K562 (cell line): ENCODE results near the gene FAM83G. TPM values are rescaled to one million over a fixed set of nuclear protein-coding genes. Genes with fewer than 3 reads are reported as not detected.
A peak's percentile ranks its signal among the peaks of the same experiment; 100 is the strongest.

Experiments used
- ATAC-seq: fragments of 200-7000 bp; cut with Tn5 transposase; 3 replicates; pipeline ENCODE4 v1.9.1; 2020; ENCODE audit warnings: moderate library complexity
- BruUV-seq: library from RNA; stranded (reverse); fragments of 400-500 nt; replicated peaks from 2 replicates; lab custom pipeline; 2021; lab: Mats Ljungman, UMichigan
- CTCF ChIA-PET: fragments of 300-600 bp; formaldehyde crosslinking; extraction: SDS; loops from one replicate; lab custom pipeline; 2021; ENCODE audit warnings: low intra/inter-chr PET ratio; lab: Yijun Ruan, JAX
- POLR2A ChIA-PET: fragments of 300-600, 350-650 bp; sonication (Branson Sonifier 250); formaldehyde crosslinking; extraction: SDS; loops from one replicate; lab custom pipeline; 2021; ENCODE audit warnings: antibody characterized with exemption, inconsistent platforms; lab: Yijun Ruan, JAX
- DNase-seq, 4 experiments: peaks; one replicate each; pipeline versions ENCODE4 v3.0.0 to v3.0.0-alpha.2; 2011 to 2018; ENCODE audit warnings: low spot score in 3 of 4, mixed read lengths in 3 of 4; ENCODE audit errors: extremely low read depth in 1 of 4
- FAIRE-seq: peaks from 2 replicates; lab custom pipeline; 2011; peaks lifted over from hg19 to GRCh38; lab: Jason Lieb, UNC
- H2AFZ ChIP-seq: 2 replicates; pipeline ENCODE4 v1.6.0; 2011; ENCODE audit warnings: low read depth, low read length, control low read depth, inconsistent platforms
- H3K27ac ChIP-seq: fragments of 200-600 bp; 3 replicates; pipeline ENCODE4 v1.8.0; 2011; ENCODE audit warnings: low read depth, mild to moderate bottlenecking, control low read depth, inconsistent platforms, low read length, moderate library complexity, mixed read lengths; ENCODE audit errors: extremely low read depth
- H3K27me3 ChIP-seq, 2 experiments: fragments of 300-600 bp in 1 of 2; 2 replicates in 1 of 2; 3 replicates in 1 of 2; pipeline versions ENCODE4 v1.6.0 to v1.8.0; 2011; ENCODE audit warnings: inconsistent platforms in 2 of 2, low read length in 2 of 2, mild to moderate bottlenecking in 1 of 2, mixed read lengths in 1 of 2, moderate library complexity in 1 of 2; ENCODE audit not compliant: control insufficient read depth in 2 of 2, insufficient read depth in 2 of 2
- H3K36me3 ChIP-seq: fragments of 300-600 bp; 3 replicates; pipeline ENCODE4 v1.8.0; 2011; ENCODE audit warnings: mild to moderate bottlenecking, low read length, inconsistent platforms; ENCODE audit not compliant: control insufficient read depth, insufficient read depth
- H3K4me1 ChIP-seq, 2 experiments: fragments of 200-600 bp in 1 of 2; replicated peaks in 1 of 2; 2 replicates in 1 of 2; 3 replicates in 1 of 2; pipeline versions ENCODE4 v1.5.1 to v1.8.0; 2011; ENCODE audit warnings: inconsistent platforms in 2 of 2, low read length in 2 of 2, mild to moderate bottlenecking in 1 of 2, mixed read lengths in 1 of 2, moderate library complexity in 1 of 2; ENCODE audit not compliant: control insufficient read depth in 2 of 2, insufficient read depth in 2 of 2
- H3K4me2 ChIP-seq: 2 replicates; pipeline ENCODE4 v1.6.1; 2011; ENCODE audit warnings: low read length, control low read depth, inconsistent platforms, mixed read lengths; ENCODE audit not compliant: insufficient read depth
- H3K4me3 ChIP-seq: fragments of 200-600 bp; sonication (generic), shearing (Covaris generic); 2 replicates; pipeline ENCODE4 v1.5.1; 2016; ENCODE audit warnings: control low read depth, inconsistent platforms
- H3K79me2 ChIP-seq: fragments of 200-600 bp; 3 replicates; pipeline ENCODE4 v1.8.0; 2011; ENCODE audit warnings: low read length, inconsistent platforms; ENCODE audit not compliant: control insufficient read depth, insufficient read depth
- H3K9ac ChIP-seq, 2 experiments: 2 replicates each; pipeline versions ENCODE4 v1.6.0 to v1.6.1; 2011; ENCODE audit warnings: low read depth in 2 of 2, low read length in 2 of 2, control low read depth in 1 of 2, inconsistent platforms in 1 of 2, mild to moderate bottlenecking in 1 of 2, mixed read lengths in 1 of 2; ENCODE audit not compliant: insufficient read depth in 1 of 2
- H3K9me1 ChIP-seq: one replicate; pipeline ENCODE4 v1.6.0; 2011; ENCODE audit warnings: inconsistent platforms, mild to moderate bottlenecking, low read length, moderate library complexity; ENCODE audit not compliant: control insufficient read depth, insufficient read depth
- H3K9me3 ChIP-seq: replicated peaks from 2 replicates; pipeline ENCODE4 v1.5.1; 2011; ENCODE audit warnings: low read depth, low read length, inconsistent platforms; ENCODE audit not compliant: control insufficient read depth, insufficient read depth
- H4K20me1 ChIP-seq: replicated peaks from 2 replicates; pipeline ENCODE4 v1.6.1; 2011; ENCODE audit warnings: low read length, inconsistent platforms, mixed read lengths; ENCODE audit not compliant: control insufficient read depth, insufficient read depth
- BHLHE40 ChIP-seq: IDR thresholded peaks from 2 replicates; pipeline ENCODE4 v1.6.1; 2011; ENCODE audit warnings: low read length, improper control_type of control experiment
- ELF1 ChIP-seq: fragments of 200-800 bp; sonication (Bioruptor generic); IDR thresholded peaks from 2 replicates; pipeline ENCODE4 v1.6.1; 2016; ENCODE audit warnings: missing genetic modification characterization, missing compliant biosample characterization
- FOXA3 ChIP-seq, 2 experiments: fragments of 450-650 bp in 1 of 2; sonication (generic) in 1 of 2; formaldehyde crosslinking; IDR thresholded peaks in 1 of 2; conservative IDR thresholded peaks in 1 of 2; 2 replicates each; pipeline versions ENCODE4 v1.4.0 to v1.8.0; 2020 to 2022; ENCODE audit warnings: mild to moderate bottlenecking in 2 of 2, missing genetic modification reagents in 1 of 2
- HNRNPH1 ChIP-seq: fragments of 200-400 bp; formaldehyde crosslinking; optimal IDR thresholded peaks from 2 replicates; pipeline ENCODE3; 2017; ENCODE audit warnings: low read depth, mild to moderate bottlenecking, low read length, moderate library complexity
- JUND ChIP-seq, 2 experiments: IDR thresholded peaks; 2 replicates in 1 of 2; 3 replicates in 1 of 2; pipeline ENCODE4 v1.6.1; 2011; ENCODE audit warnings: borderline replicate concordance in 2 of 2, low read depth in 2 of 2, low read length in 2 of 2, improper control_type of control experiment in 1 of 2, missing biosample characterization in 1 of 2, missing genetic modification characterization in 1 of 2, missing genetic modification reagents in 1 of 2
- MEF2D ChIP-seq: conservative IDR thresholded peaks from 2 replicates; pipeline ENCODE4 v1.6.1; 2016; ENCODE audit warnings: low read depth, missing genetic modification characterization, missing compliant biosample characterization
- MEIS2 ChIP-seq: fragments of 450-650 bp; IDR thresholded peaks from 2 replicates; pipeline ENCODE4 v1.6.1; 2014; ENCODE audit warnings: mild to moderate bottlenecking; ENCODE audit not compliant: partially characterized antibody
- POLR2G ChIP-seq: fragments of 200-400 bp; formaldehyde crosslinking; IDR thresholded peaks from 2 replicates; pipeline ENCODE4 v1.6.1; 2017; ENCODE audit warnings: low read depth, mild to moderate bottlenecking, antibody characterized with exemption, low read length, moderate library complexity
- RBFOX2 ChIP-seq: fragments of 200-400 bp; formaldehyde crosslinking; IDR thresholded peaks from 2 replicates; pipeline ENCODE4 v1.6.1; 2017; ENCODE audit warnings: low read depth, mild to moderate bottlenecking, low read length, moderate library complexity
- RBM22 ChIP-seq: fragments of 200-400 bp; formaldehyde crosslinking; IDR thresholded peaks from 2 replicates; pipeline ENCODE4 v1.6.1; 2018; ENCODE audit warnings: low read length, low read depth; ENCODE audit not compliant: poor library complexity, severe bottlenecking
- SMARCE1 ChIP-seq: fragments of 450-650 bp; IDR thresholded peaks from 2 replicates; pipeline ENCODE4 v1.7.1; 2016; ENCODE audit warnings: mild to moderate bottlenecking
- SPI1 ChIP-seq: IDR thresholded peaks from 2 replicates; pipeline ENCODE4 v1.6.1; 2011; ENCODE audit warnings: low read depth, low read length, control low read depth, borderline replicate concordance
- XRCC3 ChIP-seq: fragments of 450-650 bp; IDR thresholded peaks from 2 replicates; pipeline ENCODE4 v1.6.1; 2017; ENCODE audit warnings: mild to moderate bottlenecking, moderate library complexity
- ZNF143 ChIP-seq: sonication (generic); formaldehyde crosslinking; IDR thresholded peaks from 2 replicates; pipeline ENCODE4 v1.9.0; 2022; ENCODE audit warnings: mild to moderate bottlenecking, missing genetic modification reagents
- ZNF584 ChIP-seq: fragments of 200-800 bp; sonication (Bioruptor generic); IDR thresholded peaks from 2 replicates; pipeline ENCODE4 v1.6.1; 2016; ENCODE audit warnings: low read depth, mild to moderate bottlenecking, missing genetic modification characterization, missing compliant biosample characterization
- WGBS: fragments of 100-300 bp; shearing (Covaris generic); methylation state at CpG from one replicate; pipeline ENCODE4 v1.1.6; 2016; ENCODE audit warnings: low coverage, mixed read lengths; ENCODE audit not compliant: insufficient coverage; ENCODE audit errors: missing lambda C conversion rate; 5-methylcytosine and 5-hydroxymethylcytosine counted together
- in situ Hi-C: fragments of 300-500 bp; cut with MboI; formaldehyde crosslinking; loops from 4 replicates; pipeline ENCODE4 v1.15.0; 2018; ENCODE audit warnings: inconsistent platforms, mixed read lengths
- intact Hi-C: fragments of 100-400 bp; cut with micrococcal nuclease; formaldehyde crosslinking; loops from 2 replicates; pipeline ENCODE4 v1.14.2; 2022
- polyA plus RNA-seq, 8 experiments: library from polyadenylated mRNA; depleted of rRNA in 4 of 8; stranded (reverse) in 5 of 8; unstranded in 3 of 8; fragments of >200 nt; fragmentation: Nextera tagmentation in 2 of 8; fragmentation: Illumina TruSeq in 1 of 8; extraction: Ambion mirVana in 2 of 8; extraction: Trizol in 1 of 8; gene quantifications; 2 replicates each; pipeline versions ENCODE4 v1.2.1 to v1.2.3, GENCODE V29; 2011 to 2014; ENCODE audit warnings: inconsistent platforms in 1 of 8, missing spikeins in 1 of 8
- total RNA-seq, 7 experiments: library from RNA; depleted of rRNA in 6 of 7; stranded (reverse); fragments of >200 nt in 6 of 7; fragmentation: Illumina TruSeq in 2 of 7; extraction: Trizol in 2 of 7; gene quantifications; 2 replicates each; pipeline versions ENCODE4 v1.2.1 to v1.2.3, GENCODE V29; 2011 to 2021; ENCODE audit warnings: low replicate concordance in 1 of 7
- TF ChIP-seq, protein P1 (sequence below): fragments of 250-450 bp; sonication (Bioruptor Pico); IDR thresholded peaks from 2 replicates; pipeline ENCODE4 v1.8.0; 2022; ENCODE audit warnings: moderate library complexity, mild to moderate bottlenecking, inconsistent platforms
- TF ChIP-seq, protein P2 (sequence below): sonication (generic); formaldehyde crosslinking; IDR thresholded peaks from 2 replicates; pipeline ENCODE4 v1.8.0; 2023; ENCODE audit warnings: mild to moderate bottlenecking, missing genetic modification reagents

The FAM83G gene
- total and polyA plus RNA-seq, 9 of the 15 experiments (the other 6 are each of a cell fraction or from before 2014, with no cell fraction given), result 0.04 to 10.3 (median 4.5) TPM; not detected in 1

DNA sequence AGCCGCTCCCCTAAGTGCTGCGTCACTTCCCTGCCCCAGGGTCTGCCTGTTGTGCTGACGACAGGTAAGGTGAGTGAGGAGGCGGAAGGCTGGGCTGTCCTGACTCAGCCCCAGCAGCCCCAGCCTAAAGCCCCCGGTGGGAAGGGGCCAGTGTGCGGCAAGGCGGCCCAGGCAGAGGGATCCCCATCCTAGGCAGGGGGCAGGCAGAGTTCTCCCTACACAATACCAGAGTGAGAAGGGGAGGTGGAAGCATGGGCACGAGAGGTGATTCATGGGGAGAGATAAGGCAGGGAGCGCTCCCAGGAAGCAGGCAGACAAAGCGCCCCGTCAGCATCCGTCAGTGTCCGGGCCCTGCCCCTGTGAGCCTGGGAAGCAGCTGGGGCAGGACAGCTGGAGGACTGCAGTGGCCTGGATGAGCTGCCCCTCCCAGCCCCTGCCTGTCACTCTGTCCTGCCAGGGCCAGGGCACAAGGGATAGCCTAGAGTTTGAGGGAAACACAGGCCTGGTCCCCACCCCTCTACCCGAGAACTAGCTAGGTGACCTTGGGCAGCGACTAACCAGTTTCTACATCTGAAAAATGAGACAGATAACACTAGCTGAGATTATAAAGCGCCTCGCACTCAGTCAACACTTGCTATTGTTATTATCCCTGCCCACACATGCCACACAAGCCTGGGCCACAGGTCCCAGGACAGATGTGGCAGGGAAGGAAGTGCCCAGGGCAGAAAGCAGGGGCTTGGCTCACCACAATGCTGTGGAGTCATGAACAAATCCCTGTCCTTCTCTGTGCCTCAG is 3.8 kb downstream of the FAM83G start:
- Histone ChIP-seq H3K9ac (peak overlapping the region in 1 of 2 experiments; percentile 45; a peak in 1 of 4 replicates), H3K27me3 (no peaks in the 10 kb centered on the region), H2AFZ (no peak overlapping the region), H3K36me3 (peaks cover 29% of the 10 kb centered on the region; the same call in 2 of the 3 replicates), H3K9me3 (no peaks in the 10 kb centered on the region), H3K9me1 (peaks cover 3% of the 10 kb centered on the region), H3K4me2 (no peak overlapping the region), H4K20me1 (peaks cover 28% of the 10 kb centered on the region), H3K79me2 (peaks cover 13% of the 10 kb centered on the region; the same call in 2 of the 3 replicates), H3K4me3 (no peak overlapping the region), H3K27ac (no peak overlapping the region), H3K4me1 (peaks cover 32 to 66% of the 10 kb centered on the region in 2 experiments)
- FAIRE-seq, result no peak
- BruUV-seq, result no TSS peak
- intact Hi-C loops, result no loop called here
- CTCF ChIA-PET, result no interaction called here
- peak; percentile 22 to 32 (median 27) for DNase-seq
- WGBS, result 64% methylated on average over 10 of the region's 17 CpGs
- ATAC-seq, result no peak; the same call in 2 of the 3 replicates
- POLR2A ChIA-PET, result interaction anchor here (0.6 to 1.1 kb wide), 4 partner anchors 13 to 40 kb away, joined by 3 to 4 read pairs (median 4); no protein-coding TSS in a partner anchor
- in situ Hi-C loops, result no loop called here
- TF ChIP-seq ZNF584 (CRISPR knock-in tag) (no peak), XRCC3 (no peak), FOXA3 (CRISPR knock-in tag; conservative IDR thresholded peaks at IDR 0.05 in 1 of 2, IDR thresholded peaks at IDR 0.05 in 1 of 2) (no peak), MEIS2 (no peak), MEF2D (tag) (no peak), ZNF143 (CRISPR knock-in tag) (no peak), ELF1 (no peak), POLR2G (peak; percentile 23; the same call in 1 of the 2 replicates), BHLHE40 (peak; percentile 89), SMARCE1 (no peak), RBFOX2 (peak; percentile 14; the same call in 1 of the 2 replicates), HNRNPH1 (no peak), JUND (IDR thresholded peaks at IDR 0.05; ENCODE audit: borderline replicate concordance, low read depth, low read length) (peak; percentile 68; the same call in 1 of the 2 replicates), JUND (tag; IDR thresholded peaks at IDR 0.05; ENCODE audit: borderline replicate concordance, low read depth, low read length) (no peak), SPI1 (no peak), RBM22 (no peak)
- TF ChIP-seq, protein P1, sequence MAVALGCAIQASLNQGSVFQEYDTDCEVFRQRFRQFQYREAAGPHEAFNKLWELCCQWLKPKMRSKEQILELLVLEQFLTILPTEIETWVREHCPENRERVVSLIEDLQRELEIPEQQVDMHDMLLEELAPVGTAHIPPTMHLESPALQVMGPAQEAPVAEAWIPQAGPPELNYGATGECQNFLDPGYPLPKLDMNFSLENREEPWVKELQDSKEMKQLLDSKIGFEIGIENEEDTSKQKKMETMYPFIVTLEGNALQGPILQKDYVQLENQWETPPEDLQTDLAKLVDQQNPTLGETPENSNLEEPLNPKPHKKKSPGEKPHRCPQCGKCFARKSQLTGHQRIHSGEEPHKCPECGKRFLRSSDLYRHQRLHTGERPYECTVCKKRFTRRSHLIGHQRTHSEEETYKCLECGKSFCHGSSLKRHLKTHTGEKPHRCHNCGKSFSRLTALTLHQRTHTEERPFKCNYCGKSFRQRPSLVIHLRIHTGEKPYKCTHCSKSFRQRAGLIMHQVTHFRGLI (CRISPR knock-in tag), result no peak
- TF ChIP-seq, protein P2, sequence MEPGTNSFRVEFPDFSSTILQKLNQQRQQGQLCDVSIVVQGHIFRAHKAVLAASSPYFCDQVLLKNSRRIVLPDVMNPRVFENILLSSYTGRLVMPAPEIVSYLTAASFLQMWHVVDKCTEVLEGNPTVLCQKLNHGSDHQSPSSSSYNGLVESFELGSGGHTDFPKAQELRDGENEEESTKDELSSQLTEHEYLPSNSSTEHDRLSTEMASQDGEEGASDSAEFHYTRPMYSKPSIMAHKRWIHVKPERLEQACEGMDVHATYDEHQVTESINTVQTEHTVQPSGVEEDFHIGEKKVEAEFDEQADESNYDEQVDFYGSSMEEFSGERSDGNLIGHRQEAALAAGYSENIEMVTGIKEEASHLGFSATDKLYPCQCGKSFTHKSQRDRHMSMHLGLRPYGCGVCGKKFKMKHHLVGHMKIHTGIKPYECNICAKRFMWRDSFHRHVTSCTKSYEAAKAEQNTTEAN (CRISPR knock-in tag), result no peak
